Measurements from ENCODE around the gene DSTYK. TPM values are rescaled to one million over a fixed set of nuclear protein-coding genes. Genes with fewer than 3 reads are reported as not detected.

The DSTYK gene
- total RNA-seq, 1 donor from 2014 or later: 11.0 TPM

- DNase-seq (ENCODE audit: low spot score, unreplicated experiment): no peak
- Mint-ChIP-seq H3K4me3 (ENCODE audit: low read depth) (no peak overlapping the region), H3K27me3 (peaks cover 47% of the 10 kb centered on the region), H3K27ac (no peak overlapping the region), H3K9me3 (ENCODE audit: low read depth) (no peaks in the 10 kb centered on the region), H3K4me1 (ENCODE audit: low read depth) (peaks cover 13% of the 10 kb centered on the region), H3K36me3 (ENCODE audit: insufficient read depth) (no peaks in the 10 kb centered on the region)
- no peak for TF ChIP-seq CTCF (IDR thresholded peaks at IDR 0.05; ENCODE audit: unreplicated experiment)
These were observed 14.6 kb upstream of the DSTYK start for GRCh38 chr1:205225901-205226765.

- TF ChIP-seq CTCF (IDR thresholded peaks at IDR 0.05; ENCODE audit: unreplicated experiment): no peak
- no peak for DNase-seq (ENCODE audit: low spot score, unreplicated experiment)
- Mint-ChIP-seq H3K27me3 (peaks cover 44% of the 10 kb centered on the region), H3K4me3 (ENCODE audit: low read depth) (no peak overlapping the region), H3K4me1 (ENCODE audit: low read depth) (peaks cover 10% of the 10 kb centered on the region), H3K9me3 (ENCODE audit: low read depth) (no peaks in the 10 kb centered on the region), H3K27ac (no peak overlapping the region), H3K36me3 (ENCODE audit: insufficient read depth) (no peaks in the 10 kb centered on the region)
These were observed 13.2 kb upstream of the DSTYK start for GRCh38 chr1:205224736-205225135.

- H3K9me3 Mint-ChIP-seq (ENCODE audit: low read depth): no peaks in the 10 kb centered on the region
- no peak for TF ChIP-seq CTCF (IDR thresholded peaks at IDR 0.05; ENCODE audit: unreplicated experiment)
- no peaks in the 10 kb centered on the region for H3K4me1 Mint-ChIP-seq (ENCODE audit: low read depth)
- no peak overlapping the region for H3K4me3 Mint-ChIP-seq (ENCODE audit: low read depth)
- no peak for DNase-seq (ENCODE audit: low spot score, unreplicated experiment)
- no peaks in the 10 kb centered on the region for H3K36me3 Mint-ChIP-seq (ENCODE audit: insufficient read depth)
- H3K27me3 Mint-ChIP-seq: peaks cover 13% of the 10 kb centered on the region
- no peak overlapping the region for H3K27ac Mint-ChIP-seq
These were observed 8.9 kb upstream of the DSTYK start for GRCh38 chr1:205220421-205220820.

GRCh38 chr1:205217418-205217817 lies 5.9 kb upstream of the DSTYK start:
- no peak overlapping the region for H3K27ac Mint-ChIP-seq
- H3K27me3 Mint-ChIP-seq: peaks cover 3% of the 10 kb centered on the region
- no peak overlapping the region for H3K4me3 Mint-ChIP-seq (ENCODE audit: low read depth)
- no peak for TF ChIP-seq CTCF (IDR thresholded peaks at IDR 0.05; ENCODE audit: unreplicated experiment)
- H3K9me3 Mint-ChIP-seq (ENCODE audit: low read depth): no peaks in the 10 kb centered on the region
- H3K36me3 Mint-ChIP-seq (ENCODE audit: insufficient read depth): no peaks in the 10 kb centered on the region
- no peaks in the 10 kb centered on the region for H3K4me1 Mint-ChIP-seq (ENCODE audit: low read depth)
- DNase-seq (ENCODE audit: low spot score, unreplicated experiment): no peak

- DNase-seq (ENCODE audit: low spot score, unreplicated experiment): no peak
- H3K36me3 Mint-ChIP-seq (ENCODE audit: insufficient read depth): no peaks in the 10 kb centered on the region
- no peak overlapping the region for H3K27ac Mint-ChIP-seq
- peaks cover 3% of the 10 kb centered on the region for H3K27me3 Mint-ChIP-seq
- H3K9me3 Mint-ChIP-seq (ENCODE audit: low read depth): no peaks in the 10 kb centered on the region
- no peak for TF ChIP-seq CTCF (IDR thresholded peaks at IDR 0.05; ENCODE audit: unreplicated experiment)
- H3K4me1 Mint-ChIP-seq (ENCODE audit: low read depth): peaks cover 3% of the 10 kb centered on the region
- H3K4me3 Mint-ChIP-seq (ENCODE audit: low read depth): no peak overlapping the region
These were observed 5.1 kb upstream of the DSTYK start for GRCh38 chr1:205216588-205216987.
